Progenitor cell of endocrine pancreas (in vitro differentiated cells): ENCODE measurements around the gene MTMR10. TPM values are rescaled to one million over a fixed set of nuclear protein-coding genes. Genes with fewer than 3 reads are reported as not detected.
A peak's percentile ranks its signal among the peaks of the same experiment; 100 is the strongest.

ENCODE experiments used
- DNase-seq: peaks from one replicate; pipeline ENCODE4 v3.0.0; 2021; ENCODE audit warnings: low spot score; ENCODE audit not compliant: unreplicated experiment
- H3K27ac Mint-ChIP-seq: 2 replicates; pipeline ENCODE4 v1.8.0; 2021; ENCODE audit warnings: mild to moderate bottlenecking, moderate library complexity, mixed read lengths
- H3K27me3 Mint-ChIP-seq: 2 replicates; pipeline ENCODE4 v1.8.0; 2021; ENCODE audit warnings: mixed read lengths
- H3K36me3 Mint-ChIP-seq: 2 replicates; pipeline ENCODE4 v1.8.0; 2022; ENCODE audit warnings: mixed read lengths; ENCODE audit not compliant: insufficient read depth
- H3K4me1 Mint-ChIP-seq: 2 replicates; pipeline ENCODE4 v1.8.0; 2021; ENCODE audit warnings: low read depth, mixed read lengths
- H3K4me3 Mint-ChIP-seq: 2 replicates; pipeline ENCODE4 v1.8.0; 2021; ENCODE audit warnings: low read depth, mild to moderate bottlenecking, moderate library complexity, mixed read lengths
- H3K9me3 Mint-ChIP-seq: 2 replicates; pipeline ENCODE4 v1.8.0; 2021; ENCODE audit warnings: low read depth, mixed read lengths
- CTCF ChIP-seq: fragments of 200-600 bp; sonication (generic); IDR thresholded peaks from one replicate; pipeline ENCODE4 v1.5.0; 2021; ENCODE audit warnings: antibody characterized with exemption, mild to moderate bottlenecking; ENCODE audit not compliant: unreplicated experiment
- long read RNA-seq: library from polyadenylated mRNA; unstranded; transcript quantifications from one replicate; pipeline ENCODE4 v2.0.0, GENCODE V29; 2020
- total RNA-seq: library from RNA; stranded (reverse); gene quantifications from 2 replicates; pipeline ENCODE4 v1.2.1, GENCODE V29; 2021

The MTMR10 gene
- 21.1 and 21.2 TPM in 2 replicates for total RNA-seq
- long read RNA-seq, full-length matches to known transcripts: 5 of 18 reads
- long read RNA-seq, partial matches to known transcripts: 3 of 18 reads
- long read RNA-seq, other reads (novel, unspliced or antisense): 10 of 18 reads

GRCh38 chr15:30991255-30992235, at the start of gene MTMR10:
Gene MTMR10, minus strand, starts transcription at chr15:30991628. Its CDS starts 122 bp downstream, at chr15:30991506.
- H3K4me3 Mint-ChIP-seq: peak within 1 kb of the TSS; percentile 94
- H3K27ac Mint-ChIP-seq: peak within 1 kb of the TSS; percentile 98
- peaks cover 7% of the 10 kb centered on the region for H3K9me3 Mint-ChIP-seq
- no peaks in the 10 kb centered on the region for H3K27me3 Mint-ChIP-seq
- peaks cover 1% of the 10 kb centered on the region for H3K36me3 Mint-ChIP-seq
- peak; percentile 70 for DNase-seq
- H3K4me1 Mint-ChIP-seq: peaks cover 18% of the 10 kb centered on the region
- no peak for TF ChIP-seq CTCF

GRCh38 chr15:31040611-31041010, 49.2 kb upstream of the MTMR10 start:
- no peak overlapping the region for H3K27ac Mint-ChIP-seq
- no peak for DNase-seq
- H3K4me1 Mint-ChIP-seq: no peaks in the 10 kb centered on the region
- no peaks in the 10 kb centered on the region for H3K9me3 Mint-ChIP-seq
- no peaks in the 10 kb centered on the region for H3K27me3 Mint-ChIP-seq
- TF ChIP-seq CTCF: no peak
- H3K4me3 Mint-ChIP-seq: no peak overlapping the region
- H3K36me3 Mint-ChIP-seq: no peaks in the 10 kb centered on the region

- no peak for DNase-seq
- H3K27ac Mint-ChIP-seq: no peak overlapping the region
- no peak overlapping the region for H3K4me3 Mint-ChIP-seq
- H3K9me3 Mint-ChIP-seq: no peaks in the 10 kb centered on the region
- no peaks in the 10 kb centered on the region for H3K27me3 Mint-ChIP-seq
- no peak for TF ChIP-seq CTCF
- no peaks in the 10 kb centered on the region for H3K4me1 Mint-ChIP-seq
- H3K36me3 Mint-ChIP-seq: no peaks in the 10 kb centered on the region
Observed at GRCh38 chr15:31039961-31040360, 48.5 kb upstream of the MTMR10 start.

GRCh38 chr15:31037731-31038477, 46.5 kb upstream of the MTMR10 start:
- no peak overlapping the region for H3K27ac Mint-ChIP-seq
- no peaks in the 10 kb centered on the region for H3K9me3 Mint-ChIP-seq
- no peak overlapping the region for H3K4me3 Mint-ChIP-seq
- peaks cover 3% of the 10 kb centered on the region for H3K4me1 Mint-ChIP-seq
- DNase-seq: no peak
- no peaks in the 10 kb centered on the region for H3K36me3 Mint-ChIP-seq
- no peak for TF ChIP-seq CTCF
- no peaks in the 10 kb centered on the region for H3K27me3 Mint-ChIP-seq

GRCh38 chr15:31036783-31037182, 45.4 kb upstream of the MTMR10 start:
- Mint-ChIP-seq H3K27me3 (no peaks in the 10 kb centered on the region), H3K4me3 (no peak overlapping the region), H3K36me3 (no peaks in the 10 kb centered on the region), H3K27ac (no peak overlapping the region), H3K9me3 (no peaks in the 10 kb centered on the region), H3K4me1 (peaks cover 3% of the 10 kb centered on the region)
- no peak for DNase-seq
- no peak for TF ChIP-seq CTCF
